ENCODE results near the gene P2RX7.

Gene P2RX7

DNA sequence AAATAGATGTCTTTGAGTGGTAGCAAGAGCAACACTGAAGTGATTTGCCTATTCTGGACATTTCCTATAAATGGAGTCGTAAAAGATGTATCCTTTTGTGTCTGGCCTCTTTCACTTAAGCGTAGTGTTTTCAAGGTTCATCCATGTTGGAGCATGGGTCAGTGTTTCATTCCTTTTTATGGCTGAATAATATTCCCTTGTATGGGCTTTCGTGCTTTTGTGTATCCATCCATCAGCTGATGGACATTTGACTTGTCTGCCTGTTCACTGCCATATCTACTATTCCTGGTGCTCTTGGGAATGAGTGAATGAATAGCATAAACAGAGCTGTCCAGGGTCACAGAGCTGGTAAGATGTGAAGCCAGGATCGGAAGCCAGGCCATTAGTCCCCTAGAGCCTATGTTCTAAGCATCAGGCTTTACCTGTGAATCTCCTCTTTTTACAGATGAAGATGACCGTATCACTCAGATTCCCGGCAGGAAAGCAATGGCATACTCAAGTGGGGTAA is 1.8 kb upstream of the P2RX7 start:
- Histone ChIP-seq H3K36me3 (no peaks in the 10 kb centered on the region), H3K4me1 (ENCODE audit: control insufficient read depth in 1 of 2, insufficient read depth in 1 of 2, low read depth in 1 of 2, low read length in 1 of 2) (peaks cover 17 to 29% of the 10 kb centered on the region in 2 experiments), H3K27ac (no peak overlapping the region), H3K9me3 (no peaks in the 10 kb centered on the region), H3K27me3 (peaks cover 15% of the 10 kb centered on the region), H3K4me3 (ENCODE audit: low read depth in 1 of 2, low read length in 1 of 2) (no peak overlapping the region)
- TF ChIP-seq, protein P1, sequence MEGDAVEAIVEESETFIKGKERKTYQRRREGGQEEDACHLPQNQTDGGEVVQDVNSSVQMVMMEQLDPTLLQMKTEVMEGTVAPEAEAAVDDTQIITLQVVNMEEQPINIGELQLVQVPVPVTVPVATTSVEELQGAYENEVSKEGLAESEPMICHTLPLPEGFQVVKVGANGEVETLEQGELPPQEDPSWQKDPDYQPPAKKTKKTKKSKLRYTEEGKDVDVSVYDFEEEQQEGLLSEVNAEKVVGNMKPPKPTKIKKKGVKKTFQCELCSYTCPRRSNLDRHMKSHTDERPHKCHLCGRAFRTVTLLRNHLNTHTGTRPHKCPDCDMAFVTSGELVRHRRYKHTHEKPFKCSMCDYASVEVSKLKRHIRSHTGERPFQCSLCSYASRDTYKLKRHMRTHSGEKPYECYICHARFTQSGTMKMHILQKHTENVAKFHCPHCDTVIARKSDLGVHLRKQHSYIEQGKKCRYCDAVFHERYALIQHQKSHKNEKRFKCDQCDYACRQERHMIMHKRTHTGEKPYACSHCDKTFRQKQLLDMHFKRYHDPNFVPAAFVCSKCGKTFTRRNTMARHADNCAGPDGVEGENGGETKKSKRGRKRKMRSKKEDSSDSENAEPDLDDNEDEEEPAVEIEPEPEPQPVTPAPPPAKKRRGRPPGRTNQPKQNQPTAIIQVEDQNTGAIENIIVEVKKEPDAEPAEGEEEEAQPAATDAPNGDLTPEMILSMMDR (IDR thresholded peaks at IDR 0.05): no peak

DNA sequence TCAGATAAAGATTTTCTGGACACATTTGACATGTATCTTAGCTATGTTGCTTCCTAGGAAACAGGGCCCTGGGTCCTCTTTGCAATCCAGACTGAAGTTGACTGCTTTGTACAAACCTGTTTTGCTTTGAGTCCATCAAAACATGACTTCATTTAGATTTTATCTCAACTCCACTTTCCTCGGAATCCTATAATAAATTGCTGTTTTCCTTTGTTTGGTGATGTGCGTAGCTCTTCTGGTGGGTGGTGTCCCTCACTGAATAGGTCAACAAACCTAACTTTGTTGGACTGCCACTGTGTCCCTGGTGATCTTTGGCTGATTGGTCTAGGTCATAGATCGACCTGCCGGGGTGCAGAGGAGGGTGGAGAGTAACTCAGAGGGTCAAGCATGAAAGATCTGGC is 735 bp upstream of the P2RX7 start:
- no peak overlapping the region for H3K4me3 ChIP-seq (ENCODE audit: low read depth in 1 of 2, low read length in 1 of 2)
- no peak overlapping the region for H3K27ac ChIP-seq
- TF ChIP-seq, protein P1 (IDR thresholded peaks at IDR 0.05): no peak
- H3K36me3 ChIP-seq: no peaks in the 10 kb centered on the region
- peaks cover 15% of the 10 kb centered on the region for H3K27me3 ChIP-seq
- peaks cover 17 to 29% of the 10 kb centered on the region in 2 experiments for H3K4me1 ChIP-seq (ENCODE audit: control insufficient read depth in 1 of 2, insufficient read depth in 1 of 2, low read depth in 1 of 2, low read length in 1 of 2)
- no peaks in the 10 kb centered on the region for H3K9me3 ChIP-seq

DNA sequence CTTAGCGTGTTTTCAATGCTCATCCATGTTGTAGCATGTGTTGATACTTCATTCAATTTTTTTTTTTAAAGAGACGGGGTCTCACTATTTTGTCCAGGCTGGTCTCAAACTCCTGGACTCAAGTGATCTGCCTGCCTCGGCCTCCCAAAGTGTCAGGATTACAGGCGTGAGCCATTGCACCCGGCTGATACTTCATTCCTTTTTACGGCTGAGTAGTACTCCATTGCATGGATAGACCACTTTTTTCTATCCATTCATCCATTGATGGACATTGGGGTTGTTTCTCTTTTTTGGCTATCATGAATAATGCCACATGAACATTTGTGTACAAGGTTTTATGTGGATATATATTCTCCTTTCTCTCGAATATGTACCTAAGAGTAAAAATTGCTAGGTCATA is 1.2 kb downstream of the P2RX7 start:
- Histone ChIP-seq H3K27me3 (peaks cover 15% of the 10 kb centered on the region), H3K27ac (no peak overlapping the region), H3K9me3 (no peaks in the 10 kb centered on the region), H3K4me1 (ENCODE audit: control insufficient read depth in 1 of 2, insufficient read depth in 1 of 2, low read depth in 1 of 2, low read length in 1 of 2) (peaks cover 15 to 23% of the 10 kb centered on the region in 2 experiments), H3K4me3 (ENCODE audit: low read depth in 1 of 2, low read length in 1 of 2) (no peak overlapping the region), H3K36me3 (no peaks in the 10 kb centered on the region)
- TF ChIP-seq, protein P1 (IDR thresholded peaks at IDR 0.05): no peak

DNA sequence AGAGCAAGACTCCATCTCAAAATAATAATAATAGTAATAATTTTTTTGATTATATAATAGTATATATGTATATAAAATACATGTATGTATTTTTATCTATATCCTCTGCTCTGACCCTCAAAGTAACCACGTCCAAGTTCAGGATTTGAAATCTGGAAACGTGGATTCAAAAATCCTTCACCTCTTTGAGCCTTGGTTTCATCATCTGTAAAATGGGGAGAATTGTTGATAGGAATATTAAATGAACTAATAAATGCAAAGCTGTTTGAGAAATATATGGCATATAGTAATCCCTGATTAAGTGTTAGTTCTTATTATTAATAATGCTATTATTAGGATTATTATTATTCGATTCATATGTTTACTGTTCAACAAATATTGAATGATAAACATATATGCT is 2.6 kb downstream of the P2RX7 start:
- Histone ChIP-seq H3K9me3 (no peaks in the 10 kb centered on the region), H3K4me3 (ENCODE audit: low read depth in 1 of 2, low read length in 1 of 2) (no peak overlapping the region), H3K27ac (no peak overlapping the region), H3K27me3 (peaks cover 15% of the 10 kb centered on the region), H3K4me1 (ENCODE audit: control insufficient read depth in 1 of 2, insufficient read depth in 1 of 2, low read depth in 1 of 2, low read length in 1 of 2) (peaks cover 7 to 14% of the 10 kb centered on the region in 2 experiments), H3K36me3 (no peaks in the 10 kb centered on the region)
- TF ChIP-seq, protein P1 (IDR thresholded peaks at IDR 0.05): no peak

- Histone ChIP-seq H3K4me3 (ENCODE audit: low read depth in 1 of 2, low read length in 1 of 2) (no peak overlapping the region), H3K36me3 (no peaks in the 10 kb centered on the region), H3K27me3 (peaks cover 8% of the 10 kb centered on the region), H3K27ac (no peak overlapping the region), H3K9me3 (no peaks in the 10 kb centered on the region), H3K4me1 (ENCODE audit: control insufficient read depth in 1 of 2, insufficient read depth in 1 of 2, low read depth in 1 of 2, low read length in 1 of 2) (peaks cover 7 to 13% of the 10 kb centered on the region in 2 experiments)
- TF ChIP-seq, protein P1 (IDR thresholded peaks at IDR 0.05): no peak
Observed at GRCh38 chr12:121137512-121137911, 4.8 kb downstream of the P2RX7 start.

DNA sequence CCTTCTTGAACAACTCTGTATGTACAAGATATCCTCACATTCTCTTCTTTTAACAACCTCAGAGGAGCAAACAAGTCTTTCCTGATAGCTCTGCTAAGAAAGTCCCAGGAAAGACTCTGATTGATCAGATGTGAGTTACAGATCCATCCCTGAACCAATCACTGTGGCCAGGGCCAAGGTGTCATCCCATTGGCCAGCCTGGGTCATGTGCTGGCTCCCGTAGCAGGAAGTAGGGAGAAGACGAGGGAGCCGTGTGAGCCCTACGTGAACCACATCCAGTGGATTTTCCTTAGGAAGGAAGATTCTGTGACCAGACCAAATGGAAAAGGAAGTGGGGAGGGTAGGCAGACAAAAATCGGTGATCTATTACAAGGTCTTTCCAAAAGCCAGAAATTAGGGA is 5.6 kb downstream of the P2RX7 start:
- no peaks in the 10 kb centered on the region for H3K9me3 ChIP-seq
- peaks cover 1 to 5% of the 10 kb centered on the region in 2 experiments for H3K4me1 ChIP-seq (ENCODE audit: control insufficient read depth in 1 of 2, insufficient read depth in 1 of 2, low read depth in 1 of 2, low read length in 1 of 2)
- no peak overlapping the region for H3K27ac ChIP-seq
- no peaks in the 10 kb centered on the region for H3K36me3 ChIP-seq
- H3K27me3 ChIP-seq: peaks cover under 1% of the 10 kb centered on the region
- TF ChIP-seq, protein P1 (IDR thresholded peaks at IDR 0.05): no peak
- H3K4me3 ChIP-seq (ENCODE audit: low read depth in 1 of 2, low read length in 1 of 2): no peak overlapping the region
